Stimulated activated CD8-positive, alpha-beta memory T cell treated with anti-CD3 and anti-CD28 coated beads, Interleukin-15, amount 100 ng/mL, for 48 hours (primary cell): ENCODE data around the gene MCM5.

Source experiments
- DNase-seq, 2 donors: peaks; one replicate each; pipeline ENCODE4 v3.0.0-alpha.2; 2020; ENCODE audit warnings: low read depth in 2 of 2

Gene MCM5

GRCh38 chr22:35403356-35403755 lies 3.4 kb downstream of the MCM5 start:
- DNase-seq: no peak

- DNase-seq: no peak
Measured at GRCh38 chr22:35404176-35404575, 4.2 kb downstream of the MCM5 start.

GRCh38 chr22:35406443-35406842 lies 6.5 kb downstream of the MCM5 start:
- DNase-seq: no peak

GRCh38 chr22:35407362-35407761 lies 7.4 kb downstream of the MCM5 start:
- DNase-seq: no peak

GRCh38 chr22:35409783-35410662 lies 10.1 kb downstream of the MCM5 start:
- peak in 1 of 2 donors; percentile 15 for DNase-seq

GRCh38 chr22:35410663-35411034 lies 10.7 kb downstream of the MCM5 start:
- DNase-seq: no peak

- no peak for DNase-seq
Measured at GRCh38 chr22:35411102-35411501, 11.2 kb downstream of the MCM5 start.

GRCh38 chr22:35413624-35414023 lies 13.7 kb downstream of the MCM5 start:
- DNase-seq: no peak

GRCh38 chr22:35417606-35418005 lies 17.7 kb downstream of the MCM5 start:
- no peak for DNase-seq

- no peak for DNase-seq
Measured at GRCh38 chr22:35418088-35418487, 18.1 kb downstream of the MCM5 start.

GRCh38 chr22:35418731-35419130 lies 18.8 kb downstream of the MCM5 start:
- DNase-seq: no peak

- no peak for DNase-seq
Measured at GRCh38 chr22:35419756-35420155, 19.8 kb downstream of the MCM5 start.

GRCh38 chr22:35421121-35421520 lies 21.2 kb downstream of the MCM5 start:
- DNase-seq: no peak

- no peak for DNase-seq
Measured at GRCh38 chr22:35422145-35422544, 22.2 kb downstream of the MCM5 start.

- DNase-seq: no peak
Measured at GRCh38 chr22:35422936-35423335, 23.0 kb downstream of the MCM5 start.

- no peak for DNase-seq
Measured at GRCh38 chr22:35424081-35424480, 24.1 kb downstream of the MCM5 start.

GRCh38 chr22:35424761-35425160 lies 24.8 kb downstream of the MCM5 start:
- no peak for DNase-seq

GRCh38 chr22:35425546-35425945 lies 25.6 kb downstream of the MCM5 start:
- no peak for DNase-seq

- DNase-seq: no peak
Measured at GRCh38 chr22:35425971-35426800, 26.2 kb downstream of the MCM5 start.

- no peak for DNase-seq
Measured at GRCh38 chr22:35426801-35427140, 26.8 kb downstream of the MCM5 start.

- DNase-seq: peak; percentile 36 to 40
Measured at GRCh38 chr22:35430897-35431322, 31.0 kb downstream of the MCM5 start.

GRCh38 chr22:35431483-35432227 lies 31.7 kb downstream of the MCM5 start:
- no peak for DNase-seq
